PC-3 (cell line): ENCODE results near the gene IFNL1.

Experiments used
- CTCF ChIP-seq: fragments of 300-600 bp; sonication (generic); conservative IDR thresholded peaks from 2 replicates; pipeline ENCODE4 v1.5.1; 2017; ENCODE audit warnings: antibody characterized with exemption, low read depth, mild to moderate bottlenecking, low read length
- EZH2 ChIP-seq: fragments of 300-600 bp; sonication (generic); IDR thresholded peaks from one replicate; pipeline ENCODE4 v1.6.1; 2017; ENCODE audit warnings: antibody characterized with exemption, mild to moderate bottlenecking, low read length; ENCODE audit not compliant: unreplicated experiment
- EZH2phosphoT487 ChIP-seq: fragments of 300-600 bp; sonication (generic); IDR thresholded peaks from 2 replicates; pipeline ENCODE4 v1.6.1; 2018; ENCODE audit warnings: mild to moderate bottlenecking, antibody characterized with exemption, low read length, borderline replicate concordance

- TF ChIP-seq CTCF (no peak), EZH2 (no peak), EZH2phosphoT487 (no peak)
Observed at GRCh38 chr19:39304701-39305571, 8.7 kb downstream of the IFNL1 start.
